ENCODE measurements around the gene OLR1.

GRCh38 chr12:10212739-10213131, 40.8 kb upstream of the OLR1 start, which contains the start of gene GABARAPL1:
- TF ChIP-seq CTCF (IDR thresholded peaks at IDR 0.05; ENCODE audit: low read depth, low read length) (no peak), EZH2phosphoT487 (IDR thresholded peaks at IDR 0.05; ENCODE audit: low read depth) (no peak)
